GM12878 (cell line): Measurements from ENCODE around the gene BCAN. TPM values are rescaled to one million over a fixed set of nuclear protein-coding genes. Genes with fewer than 3 reads are reported as not detected.

ENCODE experiments used
- ATAC-seq: fragments of 200-7000 bp; cut with Tn5 transposase; 3 replicates; pipeline ENCODE4 v1.9.1; 2020; ENCODE audit warnings: mild to moderate bottlenecking, moderate library complexity
- BruUV-seq: library from RNA; stranded (reverse); fragments of 400-500 nt; replicated peaks from 2 replicates; lab custom pipeline; 2021; lab: Mats Ljungman, UMichigan
- CTCF ChIA-PET: fragments of 300-600 bp; sonication (Branson Sonifier 250); formaldehyde crosslinking; extraction: SDS; loops from one replicate; lab custom pipeline; 2021; ENCODE audit warnings: inconsistent platforms; lab: Yijun Ruan, JAX
- POLR2A ChIA-PET: fragments of 350-600 bp; formaldehyde crosslinking; extraction: SDS; loops from one replicate; lab custom pipeline; 2021; ENCODE audit warnings: inconsistent platforms; lab: Charles Lee
- RAD21 ChIA-PET: fragments of 300-600 bp; sonication (Branson Sonifier 250); formaldehyde crosslinking; loops from one replicate; lab custom pipeline; 2023; ENCODE audit warnings: antibody characterized with exemption; ENCODE audit not compliant: unreplicated experiment; lab: Charles Lee
- SMC1A ChIA-PET: fragments of 300-600 bp; sonication (Branson Sonifier 250); formaldehyde crosslinking; loops from one replicate; lab custom pipeline; 2023; ENCODE audit not compliant: unreplicated experiment, uncharacterized antibody; lab: Charles Lee
- DNase-seq: peaks from one replicate; pipeline ENCODE4 v3.0.0-alpha.2; 2011; ENCODE audit warnings: low read depth, low spot score
- FAIRE-seq: peaks from 3 replicates; lab custom pipeline; 2011; peaks lifted over from hg19 to GRCh38; lab: Jason Lieb, UNC
- H2AFZ ChIP-seq: 2 replicates; pipeline ENCODE4 v1.6.0; 2011; ENCODE audit warnings: low read depth, low read length, control low read depth; ENCODE audit not compliant: control insufficient read depth
- H3K27ac ChIP-seq: 2 replicates; pipeline ENCODE4 v1.5.1; 2011; ENCODE audit warnings: control low read depth; ENCODE audit not compliant: control insufficient read depth, insufficient read depth
- H3K27me3 ChIP-seq, 2 experiments: replicated peaks in 1 of 2; 2 replicates each; pipeline versions ENCODE4 v1.6.0 to v1.6.1; 2011; ENCODE audit warnings: low read length in 1 of 2; ENCODE audit not compliant: control insufficient read depth in 2 of 2, insufficient read depth in 2 of 2
- H3K36me3 ChIP-seq, 2 experiments: 2 replicates each; pipeline ENCODE4 v1.5.1; 2011; ENCODE audit warnings: low read length in 1 of 2; ENCODE audit not compliant: control insufficient read depth in 2 of 2, insufficient read depth in 2 of 2
- H3K4me1 ChIP-seq: 2 replicates; pipeline ENCODE4 v1.6.1; 2011; ENCODE audit warnings: mild to moderate bottlenecking, low read length, moderate library complexity, mixed read lengths; ENCODE audit not compliant: control insufficient read depth, insufficient read depth
- H3K4me2 ChIP-seq: 2 replicates; pipeline ENCODE4 v1.6.0; 2011; ENCODE audit warnings: control low read depth; ENCODE audit not compliant: control insufficient read depth, insufficient read depth
- H3K4me3 ChIP-seq: fragments of 200-600 bp; sonication (generic); 2 replicates; pipeline ENCODE4 v1.5.1; 2016
- H3K79me2 ChIP-seq: 2 replicates; pipeline ENCODE4 v1.6.0; 2011; ENCODE audit warnings: low read length; ENCODE audit not compliant: control insufficient read depth, insufficient read depth
- H3K9ac ChIP-seq: 2 replicates; pipeline ENCODE4 v1.8.0; 2011; ENCODE audit warnings: low read length, control low read depth, mixed read lengths; ENCODE audit not compliant: control insufficient read depth, insufficient read depth
- H3K9me3 ChIP-seq: replicated peaks from 3 replicates; pipeline ENCODE4 v1.5.1; 2011; ENCODE audit warnings: mild to moderate bottlenecking, low read length; ENCODE audit not compliant: control insufficient read depth, insufficient read depth
- H4K20me1 ChIP-seq: 2 replicates; pipeline ENCODE4 v1.6.0; 2011; ENCODE audit not compliant: control insufficient read depth, insufficient read depth
- CEBPB ChIP-seq, 2 experiments: fragments of 150-350 bp in 1 of 2; IDR thresholded peaks; 2 replicates each; pipeline ENCODE4 v1.6.1; 2012 to 2014; ENCODE audit warnings: low read depth in 2 of 2, low read length in 2 of 2, borderline replicate concordance in 1 of 2, inconsistent platforms in 1 of 2
- ESRRA ChIP-seq: IDR thresholded peaks from 2 replicates; pipeline ENCODE4 v1.6.1; 2012; ENCODE audit warnings: mild to moderate bottlenecking, low read length, improper control_type of control experiment
- EZH2 ChIP-seq: IDR thresholded peaks from 2 replicates; pipeline ENCODE4 v1.6.1; 2012; ENCODE audit warnings: low read depth, mild to moderate bottlenecking, control low read depth, inconsistent platforms, low read length, borderline replicate concordance; ENCODE audit not compliant: control insufficient read depth
- HCFC1 ChIP-seq: fragments of 150-350 bp; IDR thresholded peaks from 2 replicates; pipeline ENCODE4 v1.6.1; 2014; ENCODE audit warnings: low read length
- SREBF1 ChIP-seq: IDR thresholded peaks from 2 replicates; pipeline ENCODE4 v1.6.1; 2012; ENCODE audit warnings: mild to moderate bottlenecking, low read length
- YBX1 ChIP-seq: fragments of 450-650 bp; IDR thresholded peaks from 2 replicates; pipeline ENCODE4 v1.6.1; 2016; ENCODE audit warnings: antibody characterized with exemption
- WGBS: methylation state at CpG from one replicate; pipeline ENCODE4 v1.1.6; 2016; ENCODE audit warnings: low lambda C conversion rate; ENCODE audit not compliant: insufficient replicate concordance, insufficient coverage; ENCODE audit errors: missing lambda C conversion rate; 5-methylcytosine and 5-hydroxymethylcytosine counted together
- in situ Hi-C: fragments of 300-500 bp; cut with MboI; formaldehyde crosslinking; loops from 9 replicates; pipeline ENCODE4 v1.14.3; 2018; ENCODE audit warnings: mixed read lengths
- intact Hi-C: fragments of 100-400 bp; cut with micrococcal nuclease; formaldehyde crosslinking; loops from one replicate; pipeline ENCODE4 v1.14.2; 2022; ENCODE audit not compliant: unreplicated experiment
- polyA plus RNA-seq, 11 experiments: library from polyadenylated mRNA; depleted of rRNA in 4 of 11; unstranded in 6 of 11; stranded (reverse) in 5 of 11; fragments of >200 nt; fragmentation: Nextera tagmentation in 4 of 11; fragmentation: Illumina TruSeq in 1 of 11; extraction: Ambion mirVana in 4 of 11; extraction: Trizol in 1 of 11; gene quantifications; 1 replicate in 1 of 11; 2 replicates in 10 of 11; pipeline versions ENCODE4 v1.2.1 to v1.2.3, GENCODE V29; 2011 to 2016; ENCODE audit warnings: inconsistent platforms in 2 of 11, missing spikeins in 2 of 11, low read depth in 1 of 11
- total RNA-seq, 4 experiments: library from RNA; depleted of rRNA in 3 of 4; stranded (reverse); fragments of >200 nt in 3 of 4; fragmentation: Illumina TruSeq in 1 of 4; extraction: Trizol in 1 of 4; gene quantifications; 2 replicates each; pipeline versions ENCODE4 v1.2.1 to v1.2.3, GENCODE V29; 2013 to 2021
- TF ChIP-seq, protein P1 (sequence below), 3 experiments: IDR thresholded peaks in 2 of 3; conservative IDR thresholded peaks in 1 of 3; 2 replicates each; pipeline ENCODE4 v1.5.1; 2011; ENCODE audit warnings: low read depth in 3 of 3, low read length in 3 of 3, mild to moderate bottlenecking in 3 of 3, control low read depth in 2 of 3, moderate library complexity in 2 of 3, inconsistent platforms in 1 of 3, mixed read lengths in 1 of 3; ENCODE audit not compliant: control insufficient read depth in 2 of 3, insufficient read depth in 1 of 3; ENCODE audit errors: extremely low read depth in 1 of 3

The BCAN gene
- total and polyA plus RNA-seq, 10 of the 15 experiments (the other 5 are each of a cell fraction or from before 2014, with no cell fraction given) = 0.05 to 1.3 (median 0.18) TPM; not detected in 1

DNA sequence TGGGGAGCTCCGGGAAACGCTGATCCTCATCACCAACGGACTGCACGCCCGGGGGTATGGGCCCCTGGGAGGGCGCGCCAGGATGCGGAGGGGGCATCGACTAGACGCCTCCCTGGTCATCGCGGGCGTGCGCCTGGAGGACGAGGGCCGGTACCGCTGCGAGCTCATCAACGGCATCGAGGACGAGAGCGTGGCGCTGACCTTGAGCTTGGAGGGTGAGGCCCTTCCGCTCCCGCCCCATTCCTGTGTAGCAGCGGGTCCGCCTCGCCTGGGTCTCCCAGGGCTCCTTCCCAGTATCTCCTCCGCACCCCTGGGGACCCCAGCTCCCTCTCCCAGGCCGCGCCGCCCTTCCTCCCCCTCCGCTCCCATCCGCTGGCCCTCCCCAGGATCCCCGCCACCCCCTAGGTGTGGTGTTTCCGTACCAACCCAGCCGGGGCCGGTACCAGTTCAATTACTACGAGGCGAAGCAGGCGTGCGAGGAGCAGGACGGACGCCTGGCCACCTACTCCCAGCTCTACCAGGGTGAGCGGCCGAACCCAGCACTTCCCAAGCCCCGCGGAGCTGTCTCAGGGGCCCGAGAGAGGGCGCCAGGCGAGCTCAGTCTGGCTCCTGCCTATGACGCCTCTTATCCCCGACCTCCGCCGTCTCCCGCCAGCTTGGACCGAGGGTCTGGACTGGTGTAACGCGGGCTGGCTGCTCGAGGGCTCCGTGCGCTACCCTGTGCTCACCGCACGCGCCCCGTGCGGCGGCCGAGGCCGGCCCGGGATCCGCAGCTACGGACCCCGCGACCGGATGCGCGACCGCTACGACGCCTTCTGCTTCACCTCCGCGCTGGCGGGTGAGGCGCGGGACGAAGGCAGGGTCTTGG lies 17.7 kb upstream of the BCAN start:
- Histone ChIP-seq H3K27me3 (peaks cover 13 to 22% of the 10 kb centered on the region in 2 experiments), H3K79me2 (no peaks in the 10 kb centered on the region), H3K9ac (no peak overlapping the region), H3K36me3 (no peaks in the 10 kb centered on the region), H3K4me1 (no peaks in the 10 kb centered on the region; the same call in 1 of the 2 replicates), H3K4me2 (peak overlapping the region; percentile 64), H4K20me1 (no peaks in the 10 kb centered on the region), H3K9me3 (no peaks in the 10 kb centered on the region), H3K27ac (no peak overlapping the region), H3K4me3 (no peak overlapping the region; the same call in 1 of the 2 replicates), H2AFZ (peak overlapping the region; percentile 27; the same call in 1 of the 2 replicates)
- no peak for FAIRE-seq
- CTCF ChIA-PET = interaction anchor here (0.5 to 9.2 kb wide), 24 partner anchors 8 to 806 kb away, joined by 3 to 208 read pairs (median 4); partner anchors contain the start of genes CRABP2, ISG20L2, METTL25B and NAXE
- no peak for DNase-seq
- peak; percentile 64 for ATAC-seq
- POLR2A ChIA-PET = no interaction called here
- intact Hi-C loops = loop anchor here (10.0 kb wide), 1 partner anchor 101 kb away; the partner anchor contains the start of genes ISG20L2 and METTL25B
- WGBS = 6% methylated on average over 62 of the region's 87 CpGs
- TF ChIP-seq YBX1 = no peak
- TF ChIP-seq, protein P1, sequence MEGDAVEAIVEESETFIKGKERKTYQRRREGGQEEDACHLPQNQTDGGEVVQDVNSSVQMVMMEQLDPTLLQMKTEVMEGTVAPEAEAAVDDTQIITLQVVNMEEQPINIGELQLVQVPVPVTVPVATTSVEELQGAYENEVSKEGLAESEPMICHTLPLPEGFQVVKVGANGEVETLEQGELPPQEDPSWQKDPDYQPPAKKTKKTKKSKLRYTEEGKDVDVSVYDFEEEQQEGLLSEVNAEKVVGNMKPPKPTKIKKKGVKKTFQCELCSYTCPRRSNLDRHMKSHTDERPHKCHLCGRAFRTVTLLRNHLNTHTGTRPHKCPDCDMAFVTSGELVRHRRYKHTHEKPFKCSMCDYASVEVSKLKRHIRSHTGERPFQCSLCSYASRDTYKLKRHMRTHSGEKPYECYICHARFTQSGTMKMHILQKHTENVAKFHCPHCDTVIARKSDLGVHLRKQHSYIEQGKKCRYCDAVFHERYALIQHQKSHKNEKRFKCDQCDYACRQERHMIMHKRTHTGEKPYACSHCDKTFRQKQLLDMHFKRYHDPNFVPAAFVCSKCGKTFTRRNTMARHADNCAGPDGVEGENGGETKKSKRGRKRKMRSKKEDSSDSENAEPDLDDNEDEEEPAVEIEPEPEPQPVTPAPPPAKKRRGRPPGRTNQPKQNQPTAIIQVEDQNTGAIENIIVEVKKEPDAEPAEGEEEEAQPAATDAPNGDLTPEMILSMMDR (IDR thresholded peaks at IDR 0.05 in 2 of 3, conservative IDR thresholded peaks at IDR 0.05 in 1 of 3; ENCODE audit: control insufficient read depth in 2 of 3, extremely low read depth in 1 of 3, insufficient read depth in 1 of 3, low read depth in 3 of 3, low read length in 3 of 3) = peak; percentile 31 to 44 (median 42)
- TF ChIP-seq ESRRA = no peak
- TF ChIP-seq CEBPB (IDR thresholded peaks at IDR 0.05; ENCODE audit: borderline replicate concordance in 1 of 2, low read depth in 2 of 2, low read length in 2 of 2) = no peak
- TF ChIP-seq HCFC1 = no peak
- TF ChIP-seq SREBF1 = no peak
- 0 out of 2 replicates have a peak, but pooled peaks have one; percentile 53 for TF ChIP-seq EZH2
- in situ Hi-C loops = no loop called here
- SMC1A ChIA-PET = interaction anchor here (0.8 to 1.0 kb wide), 5 partner anchors 31 to 102 kb away, joined by 3 to 5 read pairs (median 3); no protein-coding TSS in a partner anchor
- BruUV-seq = no TSS peak
- RAD21 ChIA-PET = interaction anchor here (0.7 to 2.1 kb wide), 6 partner anchors 32 to 178 kb away, joined by 3 to 9 read pairs (median 4); partner anchors contain the start of gene CRABP2
